Measurements from ENCODE around the gene NREP.

DNA sequence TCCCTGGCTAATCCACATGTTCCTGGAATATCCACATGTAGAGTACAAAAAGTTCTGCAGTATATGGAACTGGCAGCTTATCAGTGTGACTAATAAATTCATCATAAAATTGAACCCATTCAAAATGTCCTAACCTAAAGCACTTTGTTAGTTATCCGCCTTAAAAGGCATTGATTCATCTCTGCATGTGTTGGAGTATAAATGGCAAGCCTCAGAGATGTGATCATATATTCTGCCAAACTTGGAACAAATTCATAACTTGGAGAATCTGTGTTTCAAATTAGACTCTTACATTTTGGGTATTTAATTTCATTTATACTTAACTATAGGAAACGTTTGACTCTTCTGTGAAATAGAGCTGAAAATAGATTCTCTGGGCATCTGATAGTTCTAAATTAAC, 25.2 kb upstream of the NREP start:
- TF ChIP-seq, protein P1, sequence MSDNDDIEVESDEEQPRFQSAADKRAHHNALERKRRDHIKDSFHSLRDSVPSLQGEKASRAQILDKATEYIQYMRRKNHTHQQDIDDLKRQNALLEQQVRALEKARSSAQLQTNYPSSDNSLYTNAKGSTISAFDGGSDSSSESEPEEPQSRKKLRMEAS (IDR thresholded peaks at IDR 0.05; ENCODE audit: low read depth, low read length), result no peak
- TF ChIP-seq, protein P2, sequence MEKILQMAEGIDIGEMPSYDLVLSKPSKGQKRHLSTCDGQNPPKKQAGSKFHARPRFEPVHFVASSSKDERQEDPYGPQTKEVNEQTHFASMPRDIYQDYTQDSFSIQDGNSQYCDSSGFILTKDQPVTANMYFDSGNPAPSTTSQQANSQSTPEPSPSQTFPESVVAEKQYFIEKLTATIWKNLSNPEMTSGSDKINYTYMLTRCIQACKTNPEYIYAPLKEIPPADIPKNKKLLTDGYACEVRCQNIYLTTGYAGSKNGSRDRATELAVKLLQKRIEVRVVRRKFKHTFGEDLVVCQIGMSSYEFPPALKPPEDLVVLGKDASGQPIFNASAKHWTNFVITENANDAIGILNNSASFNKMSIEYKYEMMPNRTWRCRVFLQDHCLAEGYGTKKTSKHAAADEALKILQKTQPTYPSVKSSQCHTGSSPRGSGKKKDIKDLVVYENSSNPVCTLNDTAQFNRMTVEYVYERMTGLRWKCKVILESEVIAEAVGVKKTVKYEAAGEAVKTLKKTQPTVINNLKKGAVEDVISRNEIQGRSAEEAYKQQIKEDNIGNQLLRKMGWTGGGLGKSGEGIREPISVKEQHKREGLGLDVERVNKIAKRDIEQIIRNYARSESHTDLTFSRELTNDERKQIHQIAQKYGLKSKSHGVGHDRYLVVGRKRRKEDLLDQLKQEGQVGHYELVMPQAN (conservative IDR thresholded peaks at IDR 0.05), result no peak
- TF ChIP-seq SREBF2 (IDR thresholded peaks at IDR 0.05; ENCODE audit: low read length) (no peak), POLR2A (IDR thresholded peaks at IDR 0.05; ENCODE audit: low read depth, low read length) (no peak), TBL1XR1 (IDR thresholded peaks at IDR 0.05; ENCODE audit: low read depth, low read length) (no peak), YBX1 (IDR thresholded peaks at IDR 0.05) (no peak), RAD51 (IDR thresholded peaks at IDR 0.05) (no peak), HDGF (IDR thresholded peaks at IDR 0.05) (no peak), SP1 (IDR thresholded peaks at IDR 0.05; ENCODE audit: low read depth, low read length) (no peak)

Measured in GM12878 (cell line).